ENCODE data around the gene FOXN3. TPM values are rescaled to one million over a fixed set of nuclear protein-coding genes. Genes with fewer than 3 reads are reported as not detected.

Gene FOXN3
- polyA plus RNA-seq, 1 donor, result 39.5 TPM

DNA sequence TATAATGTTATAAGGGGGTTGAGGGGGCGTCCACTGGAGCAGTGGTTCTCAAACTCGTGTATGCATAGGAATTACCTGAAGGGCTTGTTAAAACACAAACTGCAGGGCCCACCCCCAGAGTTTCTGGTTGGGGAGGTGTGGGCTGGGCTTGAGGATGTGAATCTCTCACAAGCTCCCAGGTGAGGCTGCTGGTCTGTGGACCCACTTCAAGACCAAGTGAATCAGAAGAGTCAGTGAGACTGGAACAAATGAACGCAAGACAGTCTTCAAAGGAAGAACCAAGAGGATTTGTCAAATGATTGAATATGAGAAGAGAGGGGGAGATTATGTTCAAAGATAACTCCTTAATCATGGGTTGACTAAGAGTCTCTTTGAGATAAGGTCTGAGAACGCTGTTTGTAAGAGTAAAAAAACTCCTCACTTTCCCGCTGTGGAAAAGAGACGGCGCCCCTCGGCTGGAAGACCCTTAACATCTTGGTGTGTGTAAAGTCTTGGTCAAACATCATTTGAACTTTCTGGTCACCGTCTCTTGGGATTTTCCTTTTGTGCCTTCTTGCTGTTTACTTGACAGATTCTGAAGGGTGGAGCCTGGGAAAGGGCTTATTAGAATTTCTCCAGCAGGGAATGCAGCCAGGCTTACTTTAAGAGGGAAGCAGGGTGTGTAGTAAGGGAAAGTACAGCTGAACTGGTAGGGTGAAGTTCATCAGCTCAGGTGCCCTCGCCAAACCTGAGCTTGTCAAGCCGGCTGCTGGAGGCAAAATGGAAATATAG, 5.3 kb upstream of the FOXN3 start:
- Histone ChIP-seq H3K36me3 (ENCODE audit: control insufficient read depth, insufficient read depth, low read length) (no peaks in the 10 kb centered on the region), H3K4me3 (ENCODE audit: low read length) (no peak overlapping the region), H3K27ac (ENCODE audit: low read length) (no peak overlapping the region), H3K9me3 (ENCODE audit: control insufficient read depth, low read depth, low read length) (no peaks in the 10 kb centered on the region), H3K4me1 (ENCODE audit: control insufficient read depth, insufficient read depth, low read length) (peaks cover 14% of the 10 kb centered on the region), H3K27me3 (ENCODE audit: control insufficient read depth, insufficient read depth, low read length) (no peaks in the 10 kb centered on the region)
- DNase-seq, result peak; percentile 59 to 82
- WGBS (ENCODE audit: insufficient coverage, low lambda C conversion rate), result 25% methylated on average over 2 of the region's 11 CpGs

DNA sequence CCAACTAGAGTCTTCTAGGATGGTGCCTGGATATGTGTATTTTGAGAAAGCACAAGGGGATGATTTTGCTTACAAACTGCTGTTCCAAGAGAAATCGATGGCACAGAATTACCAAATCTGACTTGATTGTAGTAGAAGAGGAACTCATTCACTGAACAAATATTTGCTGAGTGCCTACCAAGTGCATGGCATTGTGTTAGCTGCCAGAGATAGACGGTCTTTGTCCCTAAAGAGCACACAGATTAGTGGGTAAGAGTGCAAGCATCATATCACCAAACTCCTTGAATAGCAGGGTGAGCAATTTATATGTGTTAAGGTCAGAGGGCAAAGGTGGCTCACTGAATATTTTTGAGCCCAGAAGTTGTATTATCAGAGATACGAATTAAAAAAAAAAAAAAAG, 3.5 kb upstream of the FOXN3 start:
- Histone ChIP-seq H3K4me3 (ENCODE audit: low read length) (no peak overlapping the region), H3K27ac (ENCODE audit: low read length) (no peak overlapping the region), H3K9me3 (ENCODE audit: control insufficient read depth, low read depth, low read length) (no peaks in the 10 kb centered on the region), H3K36me3 (ENCODE audit: control insufficient read depth, insufficient read depth, low read length) (no peaks in the 10 kb centered on the region), H3K27me3 (ENCODE audit: control insufficient read depth, insufficient read depth, low read length) (no peaks in the 10 kb centered on the region), H3K4me1 (ENCODE audit: control insufficient read depth, insufficient read depth, low read length) (peaks cover 14% of the 10 kb centered on the region)
- 20% methylated on average over 1 of the region's 3 CpGs for WGBS (ENCODE audit: insufficient coverage, low lambda C conversion rate)
- no peak for DNase-seq

DNA sequence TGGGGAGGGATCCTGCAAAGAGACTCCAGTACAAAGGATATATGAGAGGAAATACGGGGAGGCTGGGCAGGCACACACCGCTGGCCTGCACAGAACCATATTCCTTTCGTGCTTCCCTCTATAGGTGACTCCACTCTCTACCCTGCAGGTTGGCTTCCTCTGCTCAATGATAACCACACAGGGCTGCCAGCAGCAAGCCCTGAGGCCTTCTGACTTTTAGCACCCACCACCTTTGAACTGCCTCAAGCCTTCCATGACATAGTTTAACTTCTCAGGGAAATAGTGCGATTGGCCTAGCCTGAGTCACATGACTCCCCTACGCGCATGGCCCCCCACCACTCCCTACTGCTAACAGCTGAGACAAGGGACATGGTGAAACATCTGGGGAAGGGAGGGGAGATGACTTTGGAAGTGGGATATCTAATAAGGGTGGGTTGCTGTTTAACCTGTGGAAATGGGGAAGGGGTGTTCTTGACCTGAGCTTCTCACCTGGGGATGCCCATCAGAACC, 3.0 kb upstream of the FOXN3 start:
- Histone ChIP-seq H3K27ac (ENCODE audit: low read length) (no peak overlapping the region), H3K4me1 (ENCODE audit: control insufficient read depth, insufficient read depth, low read length) (peaks cover 18% of the 10 kb centered on the region), H3K9me3 (ENCODE audit: control insufficient read depth, low read depth, low read length) (no peaks in the 10 kb centered on the region), H3K27me3 (ENCODE audit: control insufficient read depth, insufficient read depth, low read length) (no peaks in the 10 kb centered on the region), H3K36me3 (ENCODE audit: control insufficient read depth, insufficient read depth, low read length) (no peaks in the 10 kb centered on the region), H3K4me3 (ENCODE audit: low read length) (no peak overlapping the region)
- no CpG with 5 or more reads among the region's 6 CpGs for WGBS (ENCODE audit: insufficient coverage, low lambda C conversion rate)
- DNase-seq, result peak in 1 of 2 donors; percentile 35

DNA sequence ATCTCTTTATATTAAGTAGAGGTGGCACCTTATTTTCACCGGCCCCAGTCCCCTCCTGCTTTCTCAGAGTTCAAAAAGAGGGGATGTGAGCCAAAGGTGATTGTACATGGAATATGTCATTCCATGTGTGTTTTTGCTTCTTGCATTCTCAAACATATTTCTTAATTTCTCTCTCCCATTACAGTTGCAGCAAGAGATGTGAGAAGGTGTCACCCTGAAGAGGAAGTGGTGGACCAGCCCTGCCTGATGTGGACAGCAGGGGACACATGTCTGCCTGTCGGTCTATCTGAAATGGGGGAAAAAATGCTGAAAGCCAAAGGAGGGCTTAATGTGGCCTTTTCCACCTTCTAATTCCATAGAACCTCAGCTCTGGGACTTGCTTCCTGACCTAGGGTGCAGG, 1.9 kb upstream of the FOXN3 start:
- H3K4me1 ChIP-seq (ENCODE audit: control insufficient read depth, insufficient read depth, low read length), result peaks cover 20% of the 10 kb centered on the region
- H3K27ac ChIP-seq (ENCODE audit: low read length), result no peak overlapping the region

DNA sequence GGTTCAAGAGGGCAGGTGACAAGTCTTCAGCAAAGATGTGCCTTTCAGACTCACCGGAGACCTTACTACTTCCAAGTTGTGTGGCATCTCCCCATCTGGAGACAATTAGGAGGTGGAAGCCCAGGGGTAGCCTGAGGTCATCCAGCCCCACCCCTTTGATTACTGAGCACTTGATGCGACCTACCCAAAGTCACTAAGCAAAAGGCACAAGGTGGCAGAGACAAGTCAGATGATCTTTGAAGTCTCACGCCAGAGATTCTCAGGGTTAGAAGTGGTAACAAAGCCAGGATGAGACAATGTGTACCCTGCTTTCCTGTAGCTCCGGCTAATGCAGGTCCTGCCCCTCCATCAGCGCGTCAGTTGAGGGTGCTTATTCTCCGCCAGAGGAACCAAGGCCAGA, 1.4 kb upstream of the FOXN3 start:
- peaks cover 20% of the 10 kb centered on the region for H3K4me1 ChIP-seq (ENCODE audit: control insufficient read depth, insufficient read depth, low read length)
- DNase-seq, result no peak
- no peak overlapping the region for H3K4me3 ChIP-seq (ENCODE audit: low read length)
- no peaks in the 10 kb centered on the region for H3K27me3 ChIP-seq (ENCODE audit: control insufficient read depth, insufficient read depth, low read length)
- no peaks in the 10 kb centered on the region for H3K9me3 ChIP-seq (ENCODE audit: control insufficient read depth, low read depth, low read length)
- H3K27ac ChIP-seq (ENCODE audit: low read length), result no peak overlapping the region
- no CpG with 5 or more reads among the region's 7 CpGs for WGBS (ENCODE audit: insufficient coverage, low lambda C conversion rate)
- H3K36me3 ChIP-seq (ENCODE audit: control insufficient read depth, insufficient read depth, low read length), result no peaks in the 10 kb centered on the region

More for the DNA sequence above, 1.9 kb upstream of the FOXN3 start:
- H3K27me3 ChIP-seq (ENCODE audit: control insufficient read depth, insufficient read depth, low read length), result no peaks in the 10 kb centered on the region
- H3K36me3 ChIP-seq (ENCODE audit: control insufficient read depth, insufficient read depth, low read length), result no peaks in the 10 kb centered on the region
- H3K9me3 ChIP-seq (ENCODE audit: control insufficient read depth, low read depth, low read length), result no peaks in the 10 kb centered on the region
- no CpG with 5 or more reads among the region's 2 CpGs for WGBS (ENCODE audit: insufficient coverage, low lambda C conversion rate)
- DNase-seq, result no peak
- no peak overlapping the region for H3K4me3 ChIP-seq (ENCODE audit: low read length)

DNA sequence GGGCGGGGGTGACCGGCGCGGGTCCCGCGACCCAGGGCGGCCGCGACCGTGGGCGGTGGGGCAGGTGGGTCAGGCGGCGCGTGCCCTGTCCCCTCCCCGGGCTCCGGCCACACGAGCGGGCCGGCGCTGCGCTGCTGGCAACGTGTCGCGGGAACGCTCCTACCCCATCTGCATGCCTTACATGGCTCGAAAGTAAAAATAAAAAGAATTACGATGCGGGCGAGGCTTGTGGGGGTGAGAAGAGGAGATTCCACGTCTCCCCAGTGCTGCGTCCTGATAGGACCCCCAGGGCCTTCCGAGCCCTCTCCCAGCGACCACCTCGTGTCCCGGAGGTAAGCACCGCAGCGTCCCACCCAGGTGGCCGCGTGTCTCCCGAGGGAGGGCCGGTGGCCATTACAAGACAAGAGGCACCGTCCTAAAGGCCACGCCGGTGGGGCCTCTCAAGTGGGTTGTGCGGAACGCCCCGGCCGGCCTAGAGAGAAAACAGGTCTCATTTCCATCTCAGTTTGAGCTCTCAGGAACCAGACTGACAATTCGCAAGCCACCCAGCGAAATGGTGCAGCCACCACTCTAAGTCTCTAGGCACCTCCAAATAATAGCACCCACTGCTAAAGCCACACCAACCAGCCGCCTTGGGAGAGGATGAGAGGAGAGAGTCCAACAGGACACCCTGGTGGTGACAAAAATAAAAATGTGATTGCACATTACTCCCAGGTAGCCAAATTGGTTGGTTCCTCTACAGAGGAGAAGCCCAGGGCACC, 612 bp upstream of the FOXN3 start:
- no CpG with 5 or more reads among the region's 51 CpGs for WGBS (ENCODE audit: insufficient coverage, low lambda C conversion rate)
- Histone ChIP-seq H3K9me3 (ENCODE audit: control insufficient read depth, low read depth, low read length) (no peaks in the 10 kb centered on the region), H3K4me1 (ENCODE audit: control insufficient read depth, insufficient read depth, low read length) (peaks cover 14% of the 10 kb centered on the region)

DNA sequence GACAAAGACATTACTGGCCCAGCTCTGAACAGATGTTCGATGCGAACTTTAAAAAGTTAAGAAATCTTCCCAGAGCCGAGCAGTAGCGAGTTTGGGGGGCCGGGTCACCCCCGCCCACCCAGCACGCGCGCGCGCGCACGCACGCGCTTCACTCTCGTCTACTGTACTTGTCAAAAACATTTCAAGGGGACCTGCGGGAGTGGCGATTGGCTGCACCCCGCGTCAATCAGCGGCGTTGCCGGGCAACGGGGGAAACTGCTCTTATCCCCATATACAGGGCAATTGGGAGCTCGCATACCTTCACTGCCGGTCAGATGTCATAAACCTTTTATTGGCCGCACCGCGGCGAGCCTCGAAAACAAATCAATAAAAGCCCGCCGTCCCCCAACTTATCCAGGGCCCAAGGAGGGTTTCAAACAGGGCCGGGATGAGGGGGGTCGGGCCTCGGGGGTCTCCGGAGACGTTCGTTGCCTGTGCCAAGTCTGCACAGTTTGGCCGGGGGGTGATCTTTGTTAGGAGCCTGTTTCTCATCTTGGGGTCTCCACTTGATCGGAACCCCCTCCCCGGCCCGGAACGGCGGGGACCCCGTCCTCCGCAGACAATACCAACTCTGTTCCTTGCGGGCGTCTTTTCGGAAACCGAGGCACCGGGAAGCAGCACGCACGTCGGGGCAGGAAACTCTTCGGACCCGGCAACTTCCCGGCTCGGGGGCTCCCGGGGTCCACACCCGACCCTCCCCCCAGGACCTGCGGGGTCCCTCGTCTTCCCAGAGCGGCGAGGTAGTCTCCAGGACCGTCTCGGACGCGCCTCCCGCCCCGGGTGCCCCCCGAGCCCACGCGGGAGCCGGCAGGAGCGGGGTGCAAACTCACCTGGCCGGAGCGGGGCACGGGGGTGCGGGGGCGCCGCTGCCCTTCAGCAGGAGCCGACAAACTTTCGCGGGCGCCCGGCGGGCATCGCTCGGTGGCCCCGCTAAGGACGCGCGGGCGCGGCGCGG, 734 bp downstream of the FOXN3 start:
- Histone ChIP-seq H3K36me3 (ENCODE audit: control insufficient read depth, insufficient read depth, low read length) (peaks cover 11% of the 10 kb centered on the region), H3K4me1 (ENCODE audit: control insufficient read depth, insufficient read depth, low read length) (peaks cover 14% of the 10 kb centered on the region), H3K9me3 (ENCODE audit: control insufficient read depth, low read depth, low read length) (no peaks in the 10 kb centered on the region), H3K4me3 (ENCODE audit: low read length) (peak overlapping the region; percentile 97), H3K27me3 (ENCODE audit: control insufficient read depth, insufficient read depth, low read length) (no peaks in the 10 kb centered on the region), H3K27ac (ENCODE audit: low read length) (peak overlapping the region; percentile 87)
- no CpG with 5 or more reads among the region's 98 CpGs for WGBS (ENCODE audit: insufficient coverage, low lambda C conversion rate)
- peak; percentile 97 to 99 for DNase-seq

More for the DNA sequence above, 612 bp upstream of the FOXN3 start:
- H3K27ac ChIP-seq (ENCODE audit: low read length), result peak overlapping the region; percentile 78
- no peaks in the 10 kb centered on the region for H3K36me3 ChIP-seq (ENCODE audit: control insufficient read depth, insufficient read depth, low read length)
- DNase-seq, result peak; percentile 40 to 80
- no peaks in the 10 kb centered on the region for H3K27me3 ChIP-seq (ENCODE audit: control insufficient read depth, insufficient read depth, low read length)
- peak overlapping the region; percentile 75 for H3K4me3 ChIP-seq (ENCODE audit: low read length)

DNA sequence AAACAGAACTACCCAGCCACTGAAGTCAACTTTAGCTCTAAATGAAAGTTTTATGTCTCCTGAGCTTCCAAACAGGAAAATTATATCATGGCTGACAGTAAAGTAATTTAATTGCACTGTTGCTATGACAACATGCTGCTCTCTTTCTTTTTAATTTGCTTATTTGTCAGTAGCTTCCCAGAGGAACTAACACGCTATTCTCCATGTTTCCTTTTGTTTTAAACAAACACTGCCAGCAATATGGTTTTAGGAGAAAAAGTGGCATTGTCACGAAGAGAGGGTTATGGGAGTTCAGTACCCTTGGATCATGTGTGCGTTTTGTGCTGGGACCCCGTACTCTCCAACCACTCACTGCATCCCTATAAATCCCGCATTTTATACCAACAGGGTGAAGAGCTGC, 1.9 kb downstream of the FOXN3 start:
- H3K9me3 ChIP-seq (ENCODE audit: control insufficient read depth, low read depth, low read length), result no peaks in the 10 kb centered on the region
- H3K36me3 ChIP-seq (ENCODE audit: control insufficient read depth, insufficient read depth, low read length), result peaks cover 18% of the 10 kb centered on the region
- peak in 1 of 2 donors; percentile 31 for DNase-seq
- peaks cover 12% of the 10 kb centered on the region for H3K4me1 ChIP-seq (ENCODE audit: control insufficient read depth, insufficient read depth, low read length)
- WGBS (ENCODE audit: insufficient coverage, low lambda C conversion rate), result no CpG with 5 or more reads among the region's 5 CpGs
- H3K27ac ChIP-seq (ENCODE audit: low read length), result peak overlapping the region; percentile 87
- no peaks in the 10 kb centered on the region for H3K27me3 ChIP-seq (ENCODE audit: control insufficient read depth, insufficient read depth, low read length)
- peak overlapping the region; percentile 97 for H3K4me3 ChIP-seq (ENCODE audit: low read length)

DNA sequence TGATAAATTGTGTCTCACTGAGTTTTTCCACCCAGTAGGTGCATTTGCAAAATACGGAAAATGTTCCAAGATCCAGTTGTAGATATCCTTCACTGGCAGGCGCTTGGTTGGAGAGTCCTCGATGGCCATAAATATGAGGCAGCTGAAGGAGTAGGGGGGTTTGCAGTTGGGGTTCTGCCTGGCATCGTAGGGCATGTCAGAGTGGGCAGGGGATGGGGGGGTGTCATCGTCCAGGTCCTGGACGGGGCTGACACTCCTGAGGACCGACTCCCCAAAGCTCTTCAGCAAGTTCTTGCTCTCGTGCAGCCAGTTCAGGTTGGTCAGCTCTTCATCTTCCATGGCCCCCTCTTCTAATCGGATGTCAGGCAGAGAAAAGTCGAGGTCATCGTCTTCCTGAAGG, 5.1 kb downstream of the FOXN3 start:
- Histone ChIP-seq H3K27ac (ENCODE audit: low read length) (no peak overlapping the region), H3K27me3 (ENCODE audit: control insufficient read depth, insufficient read depth, low read length) (no peaks in the 10 kb centered on the region), H3K36me3 (ENCODE audit: control insufficient read depth, insufficient read depth, low read length) (peaks cover 33% of the 10 kb centered on the region), H3K4me3 (ENCODE audit: low read length) (no peak overlapping the region), H3K9me3 (ENCODE audit: control insufficient read depth, low read depth, low read length) (no peaks in the 10 kb centered on the region), H3K4me1 (ENCODE audit: control insufficient read depth, insufficient read depth, low read length) (peaks cover 6% of the 10 kb centered on the region)
- no CpG with 5 or more reads among the region's 11 CpGs for WGBS (ENCODE audit: insufficient coverage, low lambda C conversion rate)
- DNase-seq, result no peak

DNA sequence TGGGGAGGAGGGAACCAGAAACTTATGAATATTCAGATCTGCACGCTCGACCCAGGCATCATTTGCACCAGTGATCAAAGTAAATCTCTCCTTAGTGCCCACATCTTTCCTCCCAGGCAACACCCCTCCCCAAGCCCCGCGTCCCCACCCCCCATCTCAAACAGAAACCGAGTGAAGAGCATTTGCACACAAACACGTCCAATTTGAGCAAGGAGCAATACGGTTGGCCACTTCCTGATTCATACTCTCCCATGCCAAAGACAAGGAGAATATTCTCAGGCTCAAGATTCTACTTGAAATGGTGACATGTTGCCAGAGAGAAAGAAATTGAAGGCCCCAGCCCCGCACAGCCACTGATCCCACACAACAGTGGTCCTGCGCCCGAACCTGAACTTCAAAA, 7.1 kb downstream of the FOXN3 start:
- Histone ChIP-seq H3K4me1 (ENCODE audit: control insufficient read depth, insufficient read depth, low read length) (peaks cover 2% of the 10 kb centered on the region), H3K27ac (ENCODE audit: low read length) (no peak overlapping the region), H3K9me3 (ENCODE audit: control insufficient read depth, low read depth, low read length) (no peaks in the 10 kb centered on the region), H3K36me3 (ENCODE audit: control insufficient read depth, insufficient read depth, low read length) (peaks cover 40% of the 10 kb centered on the region), H3K27me3 (ENCODE audit: control insufficient read depth, insufficient read depth, low read length) (no peaks in the 10 kb centered on the region), H3K4me3 (ENCODE audit: low read length) (no peak overlapping the region)
- WGBS (ENCODE audit: insufficient coverage, low lambda C conversion rate), result no CpG with 5 or more reads among the region's 10 CpGs
- DNase-seq, result no peak

Measured in large intestine (tissue), 3 donors.